GM12865 (cell line): Measurements from ENCODE around the gene SASH1.

Experiments used
- DNase-seq: peaks from one replicate; pipeline ENCODE4 v3.0.0; 2010; ENCODE audit warnings: low read depth
- H3K4me3 ChIP-seq: 2 replicates; pipeline ENCODE4 v1.5.1; 2011; ENCODE audit warnings: mild to moderate bottlenecking, low read depth, low read length, control low read depth
- TF ChIP-seq, protein P1 (sequence below): IDR thresholded peaks from 2 replicates; pipeline ENCODE4 v1.5.1; 2011; ENCODE audit warnings: low read length, control low read depth, low read depth, inconsistent platforms; ENCODE audit not compliant: insufficient read depth; ENCODE audit errors: missing control alignments

The SASH1 gene

DNA sequence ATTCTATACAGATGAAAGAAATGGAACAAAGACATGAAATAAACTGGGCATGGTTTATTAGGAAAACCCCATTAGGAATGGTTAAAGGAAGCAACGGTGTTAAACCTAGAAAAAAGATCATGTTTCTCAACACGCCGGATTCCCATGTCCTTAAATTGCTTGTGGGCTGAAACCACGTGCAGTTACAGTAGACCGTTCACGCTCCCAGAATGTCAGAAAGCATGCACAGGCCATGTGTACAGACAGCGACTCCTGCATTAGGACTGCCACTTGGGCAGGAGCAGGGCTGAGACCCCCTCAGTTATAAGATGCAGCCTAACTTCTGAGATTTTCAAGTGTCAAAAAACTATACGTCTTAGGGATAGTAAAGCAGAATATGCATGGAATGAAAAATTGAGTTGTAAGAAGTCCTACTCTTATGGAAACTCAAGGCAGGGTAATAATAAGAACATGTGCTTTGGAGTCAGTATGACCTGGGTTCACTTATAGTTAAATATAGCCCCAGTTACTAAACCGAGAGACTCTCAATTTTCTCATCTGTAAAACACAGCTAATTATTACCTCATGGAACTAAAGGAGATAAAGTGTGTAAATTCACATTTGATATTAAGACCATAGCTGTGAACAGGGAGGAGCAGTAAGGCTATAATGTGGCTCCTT, 230.2 kb downstream of the SASH1 start:
- TF ChIP-seq, protein P1, sequence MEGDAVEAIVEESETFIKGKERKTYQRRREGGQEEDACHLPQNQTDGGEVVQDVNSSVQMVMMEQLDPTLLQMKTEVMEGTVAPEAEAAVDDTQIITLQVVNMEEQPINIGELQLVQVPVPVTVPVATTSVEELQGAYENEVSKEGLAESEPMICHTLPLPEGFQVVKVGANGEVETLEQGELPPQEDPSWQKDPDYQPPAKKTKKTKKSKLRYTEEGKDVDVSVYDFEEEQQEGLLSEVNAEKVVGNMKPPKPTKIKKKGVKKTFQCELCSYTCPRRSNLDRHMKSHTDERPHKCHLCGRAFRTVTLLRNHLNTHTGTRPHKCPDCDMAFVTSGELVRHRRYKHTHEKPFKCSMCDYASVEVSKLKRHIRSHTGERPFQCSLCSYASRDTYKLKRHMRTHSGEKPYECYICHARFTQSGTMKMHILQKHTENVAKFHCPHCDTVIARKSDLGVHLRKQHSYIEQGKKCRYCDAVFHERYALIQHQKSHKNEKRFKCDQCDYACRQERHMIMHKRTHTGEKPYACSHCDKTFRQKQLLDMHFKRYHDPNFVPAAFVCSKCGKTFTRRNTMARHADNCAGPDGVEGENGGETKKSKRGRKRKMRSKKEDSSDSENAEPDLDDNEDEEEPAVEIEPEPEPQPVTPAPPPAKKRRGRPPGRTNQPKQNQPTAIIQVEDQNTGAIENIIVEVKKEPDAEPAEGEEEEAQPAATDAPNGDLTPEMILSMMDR: no peak
- H3K4me3 ChIP-seq: no peak overlapping the region
- no peak for DNase-seq

DNA sequence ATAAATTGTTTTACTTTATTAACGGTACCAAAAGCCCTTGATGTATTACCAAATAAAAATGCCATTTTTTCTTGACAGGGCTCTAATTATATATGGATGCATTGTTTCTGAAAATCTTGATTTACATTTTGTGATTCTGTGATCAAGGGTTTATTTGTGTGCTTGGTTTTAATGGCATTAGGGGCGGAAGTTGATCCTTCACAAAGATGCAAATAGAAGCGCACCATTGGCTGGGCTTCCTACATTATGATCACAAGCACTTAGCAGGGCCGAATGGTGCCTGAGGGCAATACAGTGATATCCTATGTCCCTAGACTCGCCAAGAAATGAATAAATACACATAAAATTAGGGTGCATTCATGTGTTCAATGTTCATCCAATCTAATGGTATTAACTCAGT, 231.3 kb downstream of the SASH1 start:
- no peak overlapping the region for H3K4me3 ChIP-seq
- TF ChIP-seq, protein P1: no peak
- no peak for DNase-seq

DNA sequence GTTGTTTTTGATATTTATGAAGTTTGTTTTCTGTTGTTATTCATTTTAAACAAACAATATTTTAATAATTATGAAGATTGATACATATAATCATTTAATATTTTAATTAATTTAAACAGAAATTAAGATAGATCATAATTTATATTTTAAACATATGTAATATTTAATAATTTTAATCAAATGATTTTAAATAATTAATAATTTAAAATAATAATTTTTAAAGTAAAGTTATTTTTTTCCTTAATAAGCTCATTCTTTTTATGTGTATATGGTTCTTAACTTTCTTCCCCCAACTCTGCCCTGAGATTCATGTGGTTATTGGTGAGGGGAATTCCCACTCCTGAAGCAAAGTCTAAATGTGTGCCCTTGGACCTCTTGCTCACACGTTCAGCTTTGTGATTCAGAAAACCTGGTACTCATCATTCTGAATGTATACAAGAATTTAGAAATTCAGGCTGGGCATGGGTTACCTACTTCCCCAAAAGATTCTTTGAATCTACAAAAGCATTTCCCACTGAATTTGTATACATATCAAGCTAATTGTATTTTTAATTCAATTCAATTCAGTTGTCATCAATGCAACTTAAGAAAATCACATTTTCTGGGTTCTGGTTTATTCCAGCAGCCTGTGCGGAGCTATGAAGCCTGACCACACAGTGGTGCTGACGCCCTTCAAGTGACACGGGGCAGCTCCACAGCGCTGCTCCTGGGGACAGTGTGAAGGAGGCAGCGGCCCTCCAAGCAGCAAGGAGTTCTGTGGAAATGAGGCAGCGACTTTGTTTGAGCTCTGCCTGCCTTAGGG, 235.2 kb downstream of the SASH1 start:
- H3K4me3 ChIP-seq: no peak overlapping the region
- TF ChIP-seq, protein P1: peak; percentile 88
- DNase-seq: peak; percentile 77

DNA sequence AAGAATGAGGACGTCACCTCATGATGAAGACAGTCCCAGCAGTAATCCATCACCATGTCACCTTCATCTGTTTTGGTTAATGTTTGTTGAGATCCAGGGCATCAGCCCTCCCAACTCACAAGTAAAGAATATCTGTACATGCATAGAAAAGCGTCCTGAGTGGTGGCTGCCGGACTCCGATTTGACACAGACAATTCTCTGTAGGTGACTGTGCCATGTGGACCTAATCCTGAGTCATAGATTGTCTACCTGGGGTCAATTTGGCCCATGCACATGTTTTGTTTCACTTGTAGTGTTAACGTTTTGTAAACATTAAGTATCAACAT, 235.8 kb downstream of the SASH1 start:
- DNase-seq: no peak
- H3K4me3 ChIP-seq: no peak overlapping the region
- TF ChIP-seq, protein P1: no peak

DNA sequence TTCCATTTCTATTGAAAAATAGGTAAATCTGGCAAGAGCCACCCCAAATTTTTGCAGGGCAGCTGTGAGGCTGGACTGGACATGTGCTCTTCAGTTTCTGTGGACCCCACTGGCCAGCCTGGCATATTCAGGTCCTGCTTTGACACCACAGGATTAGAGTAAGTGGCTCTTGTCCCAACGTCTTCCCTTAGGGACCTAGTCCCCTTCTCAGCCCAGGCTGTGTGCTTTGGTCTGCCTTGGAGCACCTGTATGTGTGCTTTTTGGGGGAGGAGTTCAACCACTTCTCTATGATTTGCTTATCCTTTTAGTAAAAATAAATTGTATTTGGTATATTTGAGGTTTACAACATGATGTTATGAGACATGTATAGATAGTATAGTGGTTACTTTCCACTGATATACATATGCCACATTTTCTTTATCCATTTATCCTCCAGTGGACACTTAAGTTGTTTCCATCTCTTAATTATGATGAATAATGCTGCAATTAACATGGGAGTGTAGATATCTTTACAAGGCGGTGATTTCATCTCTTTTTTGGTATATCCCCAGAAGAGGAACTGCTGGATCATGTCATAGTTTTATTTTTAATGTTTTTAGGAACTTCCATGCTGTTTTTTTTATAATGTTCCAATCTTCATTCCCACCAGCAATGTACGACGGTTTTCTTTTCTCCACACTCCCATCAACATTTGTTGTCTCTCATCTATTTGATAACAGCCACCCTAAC, 236.4 kb downstream of the SASH1 start:
- DNase-seq: no peak
- no peak overlapping the region for H3K4me3 ChIP-seq

DNA sequence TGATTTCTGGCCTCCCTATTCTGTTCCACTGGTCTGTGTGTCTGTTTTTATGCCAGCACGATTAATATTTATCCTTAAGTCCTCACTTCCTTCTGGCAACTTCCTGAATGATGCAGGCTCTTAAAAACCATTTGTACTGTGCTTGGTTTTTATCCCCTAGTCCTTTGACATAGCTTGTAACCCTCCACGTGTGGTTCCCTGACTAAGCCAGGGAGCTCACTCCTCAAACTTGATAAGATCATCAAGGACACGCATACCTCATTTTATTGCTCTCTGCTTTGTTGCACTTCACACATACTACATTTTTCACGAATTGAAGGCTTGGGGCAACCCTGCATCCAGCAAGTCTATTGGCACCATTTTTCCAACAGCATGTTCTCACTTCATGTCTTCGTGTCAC, 237.8 kb downstream of the SASH1 start:
- no peak overlapping the region for H3K4me3 ChIP-seq
- no peak for DNase-seq
- TF ChIP-seq, protein P1: no peak

More for the DNA sequence above, 236.4 kb downstream of the SASH1 start:
- TF ChIP-seq, protein P1: no peak
